H1 (cell line): ENCODE data around the gene CCDC30.

Experiments used
- BRCA1 ChIP-seq: IDR thresholded peaks from 2 replicates; pipeline ENCODE4 v1.6.1; 2012; ENCODE audit warnings: low read depth, low read length, improper control_type of control experiment
- CEBPB ChIP-seq: IDR thresholded peaks from 2 replicates; pipeline ENCODE4 v1.6.1; 2012; ENCODE audit warnings: low read depth, low read length
- CHD1 ChIP-seq: IDR thresholded peaks from 2 replicates; pipeline ENCODE4 v1.6.1; 2012; ENCODE audit warnings: low read depth, low read length, improper control_type of control experiment
- CTCF ChIP-seq, 3 experiments: IDR thresholded peaks; 1 replicate in 2 of 3; 2 replicates in 1 of 3; pipeline versions ENCODE4 v1.5.1 to v1.6.1; 2011; ENCODE audit warnings: low read length in 3 of 3, mild to moderate bottlenecking in 3 of 3, inconsistent platforms in 2 of 3, low read depth in 1 of 3, moderate library complexity in 1 of 3; ENCODE audit not compliant: insufficient read depth in 1 of 3; ENCODE audit errors: control extremely low read depth in 1 of 3
- EZH2 ChIP-seq: fragments of 200-600 bp; sonication (generic); IDR thresholded peaks from 2 replicates; pipeline ENCODE4 v1.7.1; 2012; ENCODE audit warnings: low read depth, mild to moderate bottlenecking, moderate library complexity, low read length, inconsistent platforms; ENCODE audit not compliant: severe bottlenecking
- MAFK ChIP-seq: IDR thresholded peaks from 2 replicates; pipeline ENCODE4 v1.6.1; 2012; ENCODE audit warnings: low read depth, mild to moderate bottlenecking, improper control_type of control experiment, low read length
- MAX ChIP-seq: IDR thresholded peaks from 2 replicates; pipeline ENCODE4 v1.6.1; 2012; ENCODE audit warnings: inconsistent platforms
- NANOG ChIP-seq: IDR thresholded peaks from 2 replicates; pipeline ENCODE4 v1.6.1; 2011; ENCODE audit warnings: low read length, low read depth, mild to moderate bottlenecking, inconsistent platforms; ENCODE audit not compliant: insufficient read depth, poor library complexity, severe bottlenecking
- POLR2A ChIP-seq, 2 experiments: IDR thresholded peaks; 1 replicate in 1 of 2; 2 replicates in 1 of 2; pipeline ENCODE4 v1.6.1; 2011; ENCODE audit warnings: low read depth in 2 of 2, low read length in 2 of 2, mild to moderate bottlenecking in 2 of 2; ENCODE audit errors: control extremely low read depth in 1 of 2
- POLR2AphosphoS5 ChIP-seq: IDR thresholded peaks from 2 replicates; pipeline ENCODE4 v1.6.1; 2011; ENCODE audit warnings: low read depth, low read length
- RFX5 ChIP-seq: IDR thresholded peaks from 2 replicates; pipeline ENCODE4 v1.6.1; 2011; ENCODE audit warnings: low read depth, low read length, improper control_type of control experiment, borderline replicate concordance
- SP1 ChIP-seq: IDR thresholded peaks from 2 replicates; pipeline ENCODE4 v1.6.1; 2011; ENCODE audit warnings: low read depth, low read length

- TF ChIP-seq CEBPB = no peak
- no peak for TF ChIP-seq CTCF (IDR thresholded peaks at IDR 0.05; ENCODE audit: control extremely low read depth in 1 of 3, insufficient read depth in 1 of 3, low read depth in 1 of 3, low read length in 3 of 3)
- no peak for TF ChIP-seq EZH2
- TF ChIP-seq NANOG = no peak
- no peak for TF ChIP-seq RFX5
- TF ChIP-seq BRCA1 = no peak
- no peak for TF ChIP-seq SP1
- TF ChIP-seq MAX = no peak
- TF ChIP-seq MAFK = no peak
- no peak for TF ChIP-seq POLR2A (IDR thresholded peaks at IDR 0.05; ENCODE audit: control extremely low read depth in 1 of 2, low read depth in 2 of 2, low read length in 2 of 2)
- no peak for TF ChIP-seq POLR2AphosphoS5
- no peak for TF ChIP-seq CHD1
Measured at GRCh38 chr1:42477775-42478174, 14.7 kb downstream of the CCDC30 start.
